Brain microvascular endothelial cell (primary cell): ENCODE data around the gene GPR27.

Experiments
- DNase-seq: peaks from one replicate; pipeline ENCODE4 v3.0.0-alpha.2; 2020
- H3K27ac ChIP-seq: fragments of 250-450 bp; sonication (Bioruptor Pico); 2 replicates; pipeline ENCODE4 v1.5.1; 2020; ENCODE audit warnings: mild to moderate bottlenecking, moderate library complexity
- H3K27me3 ChIP-seq: fragments of 250-450 bp; sonication (Bioruptor Pico); replicated peaks from 2 replicates; pipeline ENCODE4 v1.5.1; 2020; ENCODE audit warnings: mild to moderate bottlenecking
- H3K36me3 ChIP-seq: fragments of 250-450 bp; sonication (Bioruptor Pico); replicated peaks from 2 replicates; pipeline ENCODE4 v1.5.1; 2020; ENCODE audit warnings: mild to moderate bottlenecking
- H3K4me3 ChIP-seq: 2 replicates; pipeline ENCODE4 v1.5.1; 2011; ENCODE audit warnings: low read depth, mild to moderate bottlenecking, control low read depth, low read length, moderate library complexity
- CTCF ChIP-seq: IDR thresholded peaks from 2 replicates; pipeline ENCODE4 v1.5.1; 2011; ENCODE audit warnings: low read depth, mild to moderate bottlenecking, moderate library complexity, low read length, control low read depth, inconsistent platforms; ENCODE audit errors: missing control alignments
- in situ Hi-C: cut with HindIII; loops from 2 replicates; pipeline ENCODE4 v1.10.0; 2017; ENCODE audit warnings: low sequenced_read_pairs, low pct_ligation_motif_present

The GPR27 gene

GRCh38 chr3:71784201-71784913, 30.7 kb downstream of the GPR27 start:
- no peaks in the 10 kb centered on the region for H3K36me3 ChIP-seq

GRCh38 chr3:71784914-71785531, 31.4 kb downstream of the GPR27 start, which contains the start of gene PROK2:
PROK2 (minus strand) TSS chr3:71785148; CDS start chr3:71785052, 96 bp downstream.
- no peak for DNase-seq
- Histone ChIP-seq H3K36me3 (no peaks in the 10 kb centered on the region), H3K4me3 (no peak within 1 kb of the TSS), H3K27me3 (peaks cover 56% of the 10 kb centered on the region), H3K27ac (no peak within 1 kb of the TSS)
- no peak for TF ChIP-seq CTCF
- in situ Hi-C loops, result no loop called here

More at GRCh38 chr3:71784201-71784913, 30.7 kb downstream of the GPR27 start:
- Histone ChIP-seq H3K27me3 (peaks cover 56% of the 10 kb centered on the region), H3K27ac (no peak overlapping the region), H3K4me3 (no peak overlapping the region)
- no peak for TF ChIP-seq CTCF
- no peak for DNase-seq
- in situ Hi-C loops, result no loop called here

GRCh38 chr3:71785532-71786216, 32.0 kb downstream of the GPR27 start:
- Histone ChIP-seq H3K36me3 (no peaks in the 10 kb centered on the region), H3K27me3 (peaks cover 50% of the 10 kb centered on the region), H3K4me3 (no peak overlapping the region), H3K27ac (no peak overlapping the region)
- in situ Hi-C loops, result no loop called here
- no peak for DNase-seq
- no peak for TF ChIP-seq CTCF

GRCh38 chr3:71786217-71786549, 32.5 kb downstream of the GPR27 start:
- TF ChIP-seq CTCF, result no peak
- Histone ChIP-seq H3K4me3 (no peak overlapping the region), H3K27me3 (peaks cover 50% of the 10 kb centered on the region), H3K27ac (no peak overlapping the region), H3K36me3 (no peaks in the 10 kb centered on the region)
- in situ Hi-C loops, result no loop called here
- no peak for DNase-seq

- no peak overlapping the region for H3K27ac ChIP-seq
- in situ Hi-C loops, result no loop called here
- H3K27me3 ChIP-seq, result peaks cover 50% of the 10 kb centered on the region
- DNase-seq, result no peak
- no peak overlapping the region for H3K4me3 ChIP-seq
- TF ChIP-seq CTCF, result no peak
- H3K36me3 ChIP-seq, result no peaks in the 10 kb centered on the region
These were observed 32.9 kb downstream of the GPR27 start for GRCh38 chr3:71786551-71786950.
